IMR-90 (cell line): ENCODE measurements around the gene PRPS1. TPM values are rescaled to one million over a fixed set of nuclear protein-coding genes. Genes with fewer than 3 reads are reported as not detected.

Source experiments
- ATAC-seq: fragments of 200-7000 bp; cut with Tn5 transposase; 2 replicates; pipeline ENCODE4 v1.9.1; 2020; ENCODE audit warnings: low read depth, mild to moderate bottlenecking, moderate library complexity
- BruUV-seq: library from RNA; stranded (reverse); fragments of 400-500 nt; replicated peaks from 2 replicates; lab custom pipeline; 2021; lab: Mats Ljungman, UMichigan
- CTCF ChIA-PET: fragments of 300-600 bp; formaldehyde crosslinking; extraction: SDS; loops from one replicate; lab custom pipeline; 2021; ENCODE audit warnings: antibody characterized with exemption; lab: Yijun Ruan, JAX
- POLR2A ChIA-PET: fragments of 300-600 bp; sonication (Branson Sonifier 250); formaldehyde crosslinking; loops from one replicate; lab custom pipeline; 2022; ENCODE audit warnings: antibody characterized with exemption; ENCODE audit not compliant: unreplicated experiment; lab: Charles Lee
- DNase-seq: peaks from one replicate; pipeline ENCODE4 v3.0.0; 2013
- H2AFZ ChIP-seq: replicated peaks from 2 replicates; pipeline ENCODE3; 2013; ENCODE audit warnings: low read length, mild to moderate bottlenecking; ENCODE audit not compliant: poor library complexity
- H2AK5ac ChIP-seq: 2 replicates; pipeline ENCODE4 v1.6.1; 2013; ENCODE audit warnings: low read depth, low read length, inconsistent platforms
- H2AK9ac ChIP-seq: replicated peaks from 2 replicates; pipeline ENCODE3; 2013; ENCODE audit warnings: mild to moderate bottlenecking, low read depth, low read length, moderate library complexity; ENCODE audit not compliant: poor library complexity
- H2BK120ac ChIP-seq: 2 replicates; pipeline ENCODE4 v1.6.1; 2013; ENCODE audit warnings: low read depth, low read length, inconsistent platforms
- H2BK15ac ChIP-seq: 3 replicates; pipeline ENCODE4 v1.6.1; 2013; ENCODE audit warnings: low read depth, low read length, inconsistent platforms
- H2BK20ac ChIP-seq: 2 replicates; pipeline ENCODE4 v1.6.1; 2013; ENCODE audit warnings: low read depth, mild to moderate bottlenecking, inconsistent platforms, low read length, moderate library complexity
- H2BK5ac ChIP-seq: 2 replicates; pipeline ENCODE4 v1.6.1; 2013; ENCODE audit warnings: mild to moderate bottlenecking, low read depth, low read length, inconsistent platforms; ENCODE audit not compliant: poor library complexity, severe bottlenecking
- H3K14ac ChIP-seq: replicated peaks from 2 replicates; pipeline ENCODE4 v1.6.1; 2013; ENCODE audit warnings: low read depth, low read length, inconsistent platforms
- H3K18ac ChIP-seq: 2 replicates; pipeline ENCODE4 v1.6.1; 2013; ENCODE audit warnings: low read depth, low read length, control low read depth
- H3K23ac ChIP-seq: 2 replicates; pipeline ENCODE4 v1.6.1; 2013; ENCODE audit warnings: low read depth, low read length, inconsistent platforms
- H3K27ac ChIP-seq: 2 replicates; pipeline ENCODE4 v1.5.1; 2013; ENCODE audit warnings: mild to moderate bottlenecking, control low read depth, low read length; ENCODE audit not compliant: insufficient read depth
- H3K27me3 ChIP-seq: 2 replicates; pipeline ENCODE4 v1.6.1; 2013; ENCODE audit warnings: low read length; ENCODE audit not compliant: control insufficient read depth, insufficient read depth
- H3K36me3 ChIP-seq: 2 replicates; pipeline ENCODE4 v1.6.1; 2013; ENCODE audit warnings: low read length, mixed read lengths; ENCODE audit not compliant: control insufficient read depth, insufficient read depth
- H3K4ac ChIP-seq: 2 replicates; pipeline ENCODE4 v1.6.1; 2013; ENCODE audit warnings: low read depth, low read length, inconsistent platforms
- H3K4me1 ChIP-seq: 2 replicates; pipeline ENCODE4 v1.6.1; 2013; ENCODE audit warnings: low read length, mixed read lengths; ENCODE audit not compliant: control insufficient read depth, insufficient read depth
- H3K4me2 ChIP-seq: 2 replicates; pipeline ENCODE4 v1.6.1; 2013; ENCODE audit warnings: low read depth, mild to moderate bottlenecking, control low read depth, low read length, moderate library complexity
- H3K4me3 ChIP-seq: 2 replicates; pipeline ENCODE4 v1.5.1; 2013; ENCODE audit warnings: low read depth, mild to moderate bottlenecking, control low read depth, low read length, moderate library complexity; ENCODE audit not compliant: insufficient read depth
- H3K56ac ChIP-seq: 2 replicates; pipeline ENCODE4 v1.6.1; 2013; ENCODE audit warnings: low read length, inconsistent platforms; ENCODE audit not compliant: insufficient read depth; ENCODE audit errors: extremely low read depth
- H3K79me1 ChIP-seq, 2 experiments: 2 replicates each; pipeline ENCODE4 v1.6.1; 2013; ENCODE audit warnings: low read length in 2 of 2, inconsistent platforms in 1 of 2, low read depth in 1 of 2
- H3K9ac ChIP-seq: 2 replicates; pipeline ENCODE4 v1.6.1; 2013; ENCODE audit warnings: low read depth, low read length, control low read depth
- H3K9me1 ChIP-seq: 2 replicates; pipeline ENCODE4 v1.6.1; 2013; ENCODE audit warnings: low read length, inconsistent platforms; ENCODE audit not compliant: insufficient read depth
- H3K9me3 ChIP-seq: 2 replicates; pipeline ENCODE4 v1.6.1; 2013; ENCODE audit warnings: low read length; ENCODE audit not compliant: control insufficient read depth, insufficient read depth
- H4K20me1 ChIP-seq: 2 replicates; pipeline ENCODE4 v1.6.1; 2013; ENCODE audit warnings: low read length, inconsistent platforms; ENCODE audit not compliant: insufficient read depth
- H4K5ac ChIP-seq: 2 replicates; pipeline ENCODE4 v1.6.1; 2013; ENCODE audit warnings: mild to moderate bottlenecking, low read depth, low read length, control low read depth
- H4K8ac ChIP-seq, 2 experiments: 2 replicates each; pipeline ENCODE4 v1.6.1; 2013; ENCODE audit warnings: low read depth in 2 of 2, low read length in 2 of 2, control low read depth in 1 of 2, inconsistent platforms in 1 of 2
- H4K91ac ChIP-seq: 2 replicates; pipeline ENCODE4 v1.6.1; 2013; ENCODE audit warnings: low read depth, low read length, inconsistent platforms; ENCODE audit not compliant: insufficient read depth
- CEBPB ChIP-seq: IDR thresholded peaks from 2 replicates; pipeline ENCODE4 v1.6.1; 2012; ENCODE audit warnings: low read depth, low read length, improper control_type of control experiment
- CHD1 ChIP-seq: IDR thresholded peaks from 2 replicates; pipeline ENCODE4 v1.6.1; 2012; ENCODE audit warnings: low read depth, low read length, improper control_type of control experiment
- POLR2A ChIP-seq: IDR thresholded peaks from 2 replicates; pipeline ENCODE4 v1.6.1; 2012; ENCODE audit warnings: mild to moderate bottlenecking, low read depth, low read length
- USF2 ChIP-seq: fragments of 150-350 bp; IDR thresholded peaks from 2 replicates; pipeline ENCODE4 v1.6.1; 2017; ENCODE audit warnings: mild to moderate bottlenecking, antibody characterized with exemption, low read length, low read depth
- WGBS, 2 experiments: methylation state at CpG; one replicate each; pipeline versions ENCODE4 v1.1.5 to v1.1.7; 2013; ENCODE audit warnings: missing lambda C conversion rate in 2 of 2; ENCODE audit not compliant: insufficient read length in 1 of 2; ENCODE audit errors: extremely low coverage in 2 of 2; 5-methylcytosine and 5-hydroxymethylcytosine counted together
- dilution Hi-C: fragments of 300-500 bp; cut with HindIII; formaldehyde crosslinking; loops from one replicate; pipeline ENCODE4 v1.14.3; 2018; ENCODE audit warnings: low sequenced_read_pairs; ENCODE audit not compliant: unreplicated experiment
- in situ Hi-C: fragments of 300-500 bp; cut with MboI; formaldehyde crosslinking; loops from 3 replicates; pipeline ENCODE4 v1.14.3; 2019; ENCODE audit warnings: low sequenced_read_pairs, inconsistent platforms, mixed read lengths
- intact Hi-C: fragments of 100-400 bp; cut with micrococcal nuclease; formaldehyde crosslinking; loops from 2 replicates; pipeline ENCODE4 v1.10.0; 2022
- polyA plus RNA-seq, 3 experiments: library from polyadenylated mRNA; depleted of rRNA; stranded (reverse); fragments of >200 nt; gene quantifications; 2 replicates each; pipeline ENCODE4 v1.2.3, GENCODE V29; 2012; ENCODE audit warnings: low replicate concordance in 1 of 3
- total RNA-seq: library from RNA; depleted of rRNA; stranded (reverse); fragments of >200 nt; gene quantifications from 2 replicates; pipeline ENCODE4 v1.2.3, GENCODE V29; 2012

PRPS1 gene
- total and polyA plus RNA-seq, 2 of the 4 experiments (the other 2 are of a cell fraction) = 118 to 137 TPM

GRCh38 chrX:107601759-107602158, 26.6 kb upstream of the PRPS1 start:
- TF ChIP-seq POLR2A = no peak
- TF ChIP-seq CEBPB = no peak
- no peak for TF ChIP-seq CHD1
- TF ChIP-seq USF2 = no peak
- dilution Hi-C loops = no loop called here
- intact Hi-C loops = no loop called here
- Histone ChIP-seq H2BK5ac (no peak overlapping the region), H4K5ac (no peak overlapping the region), H3K23ac (no peak overlapping the region), H2BK15ac (no peak overlapping the region), H3K9me3 (no peaks in the 10 kb centered on the region), H3K27ac (no peak overlapping the region), H2BK20ac (no peak overlapping the region), H4K91ac (no peak overlapping the region), H2AK9ac (no peak overlapping the region), H3K4me1 (no peaks in the 10 kb centered on the region), H3K56ac (no peak overlapping the region), H3K36me3 (no peaks in the 10 kb centered on the region), H3K4ac (no peak overlapping the region), H4K8ac (no peak overlapping the region), H3K18ac (no peak overlapping the region), H3K9me1 (no peaks in the 10 kb centered on the region), H3K9ac (no peak overlapping the region), H3K4me3 (no peak overlapping the region), H3K79me1 (no peaks in the 10 kb centered on the region), H2BK120ac (no peak overlapping the region), H3K27me3 (no peaks in the 10 kb centered on the region; the same call in 1 of the 2 replicates), H3K4me2 (no peak overlapping the region), H2AK5ac (no peak overlapping the region), H3K14ac (no peak overlapping the region), H4K20me1 (no peaks in the 10 kb centered on the region), H2AFZ (no peak overlapping the region)
- DNase-seq = no peak
- ChIA-PET POLR2A (no interaction called here), CTCF (no interaction called here)
- no TSS peak for BruUV-seq
- in situ Hi-C loops = no loop called here
- 93% methylated on average over 3 of the region's 16 CpGs; no CpG with 5 or more reads in 1 of the 2 experiments for WGBS, 2 experiments
- ATAC-seq = no peak
